Endothelial cell of umbilical vein (primary cell): ENCODE measurements around the gene CPB2. TPM values are rescaled to one million over a fixed set of nuclear protein-coding genes. Genes with fewer than 3 reads are reported as not detected.

ENCODE experiments used
- BruUV-seq: library from RNA; stranded (reverse); fragments of 400-500 nt; replicated peaks from 2 replicates; lab custom pipeline; 2021; lab: Mats Ljungman, UMichigan
- CTCF ChIA-PET: fragments of 300-600, 350-600 bp; sonication (Branson Sonifier 250); formaldehyde crosslinking; loops from one replicate; lab custom pipeline; 2021; ENCODE audit warnings: antibody characterized with exemption, inconsistent platforms; lab: Charles Lee
- POLR2A ChIA-PET: fragments of 300-600, 350-600 bp; sonication (Branson Sonifier 250); formaldehyde crosslinking; loops from one replicate; lab custom pipeline; 2021; ENCODE audit warnings: antibody characterized with exemption, inconsistent platforms; lab: Charles Lee
- DNase-seq: peaks from one replicate; pipeline ENCODE4 v3.0.0-alpha.2; 2011; ENCODE audit warnings: low read depth, low spot score
- FAIRE-seq: peaks from 2 replicates; lab custom pipeline; 2011; peaks lifted over from hg19 to GRCh38; lab: Jason Lieb, UNC
- H2AFZ ChIP-seq: 2 replicates; pipeline ENCODE4 v1.6.0; 2012; ENCODE audit warnings: low read depth, low read length, control low read depth, inconsistent platforms
- H3K27ac ChIP-seq: 2 replicates; pipeline ENCODE4 v1.5.1; 2011; ENCODE audit warnings: low read depth, mild to moderate bottlenecking, control low read depth, low read length, moderate library complexity; ENCODE audit not compliant: insufficient read depth
- H3K27me3 ChIP-seq, 2 experiments: 2 replicates each; pipeline versions ENCODE4 v1.6.0 to v1.6.1; 2011; ENCODE audit warnings: low read length in 2 of 2, mixed read lengths in 1 of 2; ENCODE audit not compliant: control insufficient read depth in 2 of 2, insufficient read depth in 2 of 2
- H3K36me3 ChIP-seq, 2 experiments: 2 replicates in 1 of 2; 3 replicates in 1 of 2; pipeline ENCODE4 v1.5.1; 2011; ENCODE audit warnings: low read length in 2 of 2, mild to moderate bottlenecking in 1 of 2, moderate library complexity in 1 of 2; ENCODE audit not compliant: control insufficient read depth in 2 of 2, insufficient read depth in 2 of 2; ENCODE audit errors: extremely low read depth in 1 of 2
- H3K4me1 ChIP-seq: 3 replicates; pipeline ENCODE4 v1.5.1; 2011; ENCODE audit warnings: mild to moderate bottlenecking, low read length; ENCODE audit not compliant: control insufficient read depth, insufficient read depth; ENCODE audit errors: extremely low read depth
- H3K4me2 ChIP-seq: 2 replicates; pipeline ENCODE4 v1.6.1; 2011; ENCODE audit warnings: low read length, control low read depth, mixed read lengths; ENCODE audit not compliant: insufficient read depth
- H3K4me3 ChIP-seq, 3 experiments: fragments of 200-600 bp in 1 of 3; sonication (generic), shearing (Covaris generic) in 1 of 3; replicated peaks in 1 of 3; 2 replicates each; pipeline ENCODE4 v1.5.1; 2011 to 2016; ENCODE audit warnings: control low read depth in 3 of 3, low read length in 3 of 3, mild to moderate bottlenecking in 2 of 3, inconsistent platforms in 1 of 3, low read depth in 1 of 3, moderate library complexity in 1 of 3; ENCODE audit not compliant: insufficient read depth in 1 of 3
- H3K79me2 ChIP-seq: 2 replicates; pipeline ENCODE4 v1.6.0; 2012; ENCODE audit warnings: low read length, inconsistent platforms; ENCODE audit not compliant: control insufficient read depth, insufficient read depth
- H3K9ac ChIP-seq: replicated peaks from 2 replicates; pipeline ENCODE3; 2011; ENCODE audit warnings: low read length, control low read depth; ENCODE audit not compliant: insufficient read depth; ENCODE audit errors: extremely low read depth
- H3K9me1 ChIP-seq: replicated peaks from 3 replicates; pipeline ENCODE4 v1.6.0; 2011; ENCODE audit warnings: mild to moderate bottlenecking, low read length; ENCODE audit not compliant: control insufficient read depth, insufficient read depth; ENCODE audit errors: extremely low read depth
- H3K9me3 ChIP-seq: replicated peaks from 2 replicates; pipeline ENCODE4 v1.5.1; 2012; ENCODE audit warnings: low read length, inconsistent platforms; ENCODE audit not compliant: control insufficient read depth, insufficient read depth
- H4K20me1 ChIP-seq: replicated peaks from 2 replicates; pipeline ENCODE3; 2011; ENCODE audit warnings: mild to moderate bottlenecking, low read length; ENCODE audit not compliant: control insufficient read depth, insufficient read depth; ENCODE audit errors: extremely low read depth
- EZH2 ChIP-seq: IDR thresholded peaks from 2 replicates; pipeline ENCODE4 v1.6.1; 2012; ENCODE audit warnings: borderline replicate concordance, low read depth, mild to moderate bottlenecking, moderate library complexity, low read length, inconsistent platforms; ENCODE audit not compliant: severe bottlenecking
- FOS ChIP-seq: IDR thresholded peaks from 2 replicates; pipeline ENCODE4 v1.6.1; 2011; ENCODE audit warnings: mild to moderate bottlenecking, low read length, moderate library complexity, borderline replicate concordance; ENCODE audit not compliant: insufficient read depth
- GATA2 ChIP-seq: IDR thresholded peaks from 2 replicates; pipeline ENCODE4 v1.7.0; 2011; ENCODE audit warnings: low read depth, mild to moderate bottlenecking, moderate library complexity, mixed read lengths, low read length; ENCODE audit not compliant: insufficient read length, insufficient read depth
- JUN ChIP-seq: IDR thresholded peaks from 2 replicates; pipeline ENCODE4 v1.6.1; 2011; ENCODE audit warnings: borderline replicate concordance, low read depth; ENCODE audit not compliant: insufficient read length, insufficient read depth
- MYC ChIP-seq: IDR thresholded peaks from one replicate; pipeline ENCODE4 v1.6.1; 2011; ENCODE audit warnings: mild to moderate bottlenecking, low read depth, low read length
- POLR2A ChIP-seq: IDR thresholded peaks from 2 replicates; pipeline ENCODE4 v1.6.1; 2012; ENCODE audit warnings: low read depth, mild to moderate bottlenecking, control low read depth, low read length
- POLR2AphosphoS5 ChIP-seq: IDR thresholded peaks from 2 replicates; pipeline ENCODE4 v1.6.1; 2012; ENCODE audit warnings: low read depth, mild to moderate bottlenecking, control low read depth, low read length, moderate library complexity; ENCODE audit not compliant: insufficient read depth
- dilution Hi-C: fragments of 300-500 bp; cut with MboI; formaldehyde crosslinking; loops from one replicate; pipeline ENCODE4 v1.15.0; 2019; ENCODE audit warnings: low sequenced_read_pairs; ENCODE audit not compliant: extremely low pct_ligation_motif_present
- intact Hi-C: fragments of 100-400 bp; cut with micrococcal nuclease; formaldehyde crosslinking; loops from one replicate; pipeline ENCODE4 v1.10.0; 2022
- polyA plus RNA-seq, 4 experiments: library from polyadenylated mRNA; depleted of rRNA in 3 of 4; stranded (reverse) in 3 of 4; unstranded in 1 of 4; fragments of >200 nt; gene quantifications; 2 replicates each; pipeline versions ENCODE4 v1.2.1 to v1.2.3, GENCODE V29; 2011 to 2012; ENCODE audit warnings: missing spikeins in 1 of 4
- total RNA-seq: library from RNA; stranded (reverse); gene quantifications from 2 replicates; pipeline ENCODE4 v1.2.3, GENCODE V29; 2021
- TF ChIP-seq, protein P1 (sequence below): IDR thresholded peaks from 2 replicates; pipeline ENCODE4 v1.6.1; 2011; ENCODE audit not compliant: insufficient read depth, insufficient read length
- TF ChIP-seq, protein P2 (sequence below), 2 donors: IDR thresholded peaks; 1 replicate in 1 of 2; 2 replicates in 1 of 2; pipeline ENCODE4 v1.5.1; 2011; ENCODE audit warnings: low read length in 2 of 2, mild to moderate bottlenecking in 2 of 2, moderate library complexity in 2 of 2, control low read depth in 1 of 2, inconsistent platforms in 1 of 2, low read depth in 1 of 2; ENCODE audit not compliant: insufficient read depth in 1 of 2; ENCODE audit errors: extremely low read depth in 1 of 2

The CPB2 gene
- total and polyA plus RNA-seq, 2 donors (not counting 3 experiments of a cell fraction or from before 2014, with no cell fraction given): not detected

GRCh38 chr13:46127358-46128023, 22.7 kb upstream of the CPB2 start:
- ChIA-PET CTCF (interaction anchor here (1.0 to 2.8 kb wide), 14 partner anchors 10 to 756 kb away, joined by 3 to 110 read pairs (median 8); partner anchors contain the start of gene ZC3H13), POLR2A (no interaction called here)
- H3K27ac ChIP-seq: no peak overlapping the region
- TF ChIP-seq POLR2A (no peak), FOS (no peak), POLR2AphosphoS5 (no peak), EZH2 (no peak), GATA2 (no peak), JUN (no peak), MYC (no peak)
- TF ChIP-seq, protein P1, sequence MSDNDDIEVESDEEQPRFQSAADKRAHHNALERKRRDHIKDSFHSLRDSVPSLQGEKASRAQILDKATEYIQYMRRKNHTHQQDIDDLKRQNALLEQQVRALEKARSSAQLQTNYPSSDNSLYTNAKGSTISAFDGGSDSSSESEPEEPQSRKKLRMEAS: no peak
- TF ChIP-seq, protein P2, sequence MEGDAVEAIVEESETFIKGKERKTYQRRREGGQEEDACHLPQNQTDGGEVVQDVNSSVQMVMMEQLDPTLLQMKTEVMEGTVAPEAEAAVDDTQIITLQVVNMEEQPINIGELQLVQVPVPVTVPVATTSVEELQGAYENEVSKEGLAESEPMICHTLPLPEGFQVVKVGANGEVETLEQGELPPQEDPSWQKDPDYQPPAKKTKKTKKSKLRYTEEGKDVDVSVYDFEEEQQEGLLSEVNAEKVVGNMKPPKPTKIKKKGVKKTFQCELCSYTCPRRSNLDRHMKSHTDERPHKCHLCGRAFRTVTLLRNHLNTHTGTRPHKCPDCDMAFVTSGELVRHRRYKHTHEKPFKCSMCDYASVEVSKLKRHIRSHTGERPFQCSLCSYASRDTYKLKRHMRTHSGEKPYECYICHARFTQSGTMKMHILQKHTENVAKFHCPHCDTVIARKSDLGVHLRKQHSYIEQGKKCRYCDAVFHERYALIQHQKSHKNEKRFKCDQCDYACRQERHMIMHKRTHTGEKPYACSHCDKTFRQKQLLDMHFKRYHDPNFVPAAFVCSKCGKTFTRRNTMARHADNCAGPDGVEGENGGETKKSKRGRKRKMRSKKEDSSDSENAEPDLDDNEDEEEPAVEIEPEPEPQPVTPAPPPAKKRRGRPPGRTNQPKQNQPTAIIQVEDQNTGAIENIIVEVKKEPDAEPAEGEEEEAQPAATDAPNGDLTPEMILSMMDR (IDR thresholded peaks at IDR 0.05; ENCODE audit: extremely low read depth in 1 of 2, insufficient read depth in 1 of 2, low read depth in 1 of 2, low read length in 2 of 2): no peak
- FAIRE-seq: no peak
- H3K9me3 ChIP-seq: no peaks in the 10 kb centered on the region
- peaks cover 19 to 21% of the 10 kb centered on the region in 2 experiments for H3K27me3 ChIP-seq
- no peaks in the 10 kb centered on the region for H3K9me1 ChIP-seq
- H3K4me1 ChIP-seq: peaks cover 22% of the 10 kb centered on the region
- no peaks in the 10 kb centered on the region for H3K79me2 ChIP-seq
- no TSS peak for BruUV-seq
- H3K4me2 ChIP-seq: no peak overlapping the region
- H3K4me3 ChIP-seq: no peak overlapping the region
- H2AFZ ChIP-seq: no peak overlapping the region
- no peaks in the 10 kb centered on the region for H3K36me3 ChIP-seq
- no peak overlapping the region for H3K9ac ChIP-seq
- intact Hi-C loops: loop anchor here (2.0 to 5.0 kb wide), 3 partner anchors 170 to 755 kb away; no protein-coding TSS in a partner anchor
- DNase-seq: no peak
- no peaks in the 10 kb centered on the region for H4K20me1 ChIP-seq
- dilution Hi-C loops: no loop called here
